HepG2 (cell line): ENCODE measurements around the gene CSPG5.

Experiments used
- CREM ChIP-seq, 2 experiments: sonication (generic) in 1 of 2; formaldehyde crosslinking in 1 of 2; IDR thresholded peaks; 2 replicates each; pipeline versions ENCODE4 v1.4.0 to v1.6.1; 2016 to 2020; ENCODE audit warnings: antibody characterized with exemption in 1 of 2, mild to moderate bottlenecking in 1 of 2, missing genetic modification reagents in 1 of 2
- CTCF ChIP-seq: sonication (generic); formaldehyde crosslinking; IDR thresholded peaks from 2 replicates; pipeline ENCODE4 v1.5.0; 2020; ENCODE audit warnings: mild to moderate bottlenecking, missing genetic modification reagents, moderate library complexity
- GMEB1 ChIP-seq: sonication (generic); formaldehyde crosslinking; IDR thresholded peaks from 2 replicates; pipeline ENCODE4 v1.5.1; 2020; ENCODE audit warnings: missing genetic modification reagents, mild to moderate bottlenecking, borderline replicate concordance
- NCOA1 ChIP-seq: sonication (generic); formaldehyde crosslinking; IDR thresholded peaks from 2 replicates; pipeline ENCODE4 v1.9.0; 2021; ENCODE audit warnings: missing genetic modification reagents
- PHF8 ChIP-seq: sonication (generic); formaldehyde crosslinking; IDR thresholded peaks from 2 replicates; pipeline ENCODE4 v1.5.0; 2020; ENCODE audit warnings: missing genetic modification reagents
- POLR2AphosphoS5 ChIP-seq: IDR thresholded peaks from 2 replicates; pipeline ENCODE4 v1.6.1; 2012; ENCODE audit warnings: low read depth, low read length
- TCF7L2 ChIP-seq: IDR thresholded peaks from 2 replicates; pipeline ENCODE4 v1.6.1; 2011; ENCODE audit warnings: mild to moderate bottlenecking, low read depth, low read length, moderate library complexity
- ZNF18 ChIP-seq: sonication (generic); formaldehyde crosslinking; IDR thresholded peaks from 2 replicates; pipeline ENCODE4 v1.8.0; 2022; ENCODE audit warnings: mild to moderate bottlenecking, missing genetic modification reagents; ENCODE audit not compliant: insufficient replicate concordance
- ZNF263 ChIP-seq: sonication (generic); formaldehyde crosslinking; IDR thresholded peaks from 2 replicates; pipeline ENCODE4 v1.4.0; 2020; ENCODE audit warnings: missing genetic modification reagents

GRCh38 chr3:47586746-47587145 is 8.1 kb upstream of the CSPG5 start:
- TF ChIP-seq ZNF263 (CRISPR knock-in tag): no peak
- TF ChIP-seq CTCF: no peak
- TF ChIP-seq TCF7L2: no peak
- no peak for TF ChIP-seq CREM (IDR thresholded peaks at IDR 0.05)
- no peak for TF ChIP-seq CREM (CRISPR knock-in tag; IDR thresholded peaks at IDR 0.05)
- TF ChIP-seq NCOA1 (CRISPR knock-in tag): no peak
- TF ChIP-seq PHF8: no peak
- no peak for TF ChIP-seq GMEB1 (CRISPR knock-in tag)
- TF ChIP-seq POLR2AphosphoS5: no peak
- no peak for TF ChIP-seq ZNF18 (CRISPR knock-in tag)
